Measurements from ENCODE around the gene TIGD2.

- no peak for TF ChIP-seq NR2F2 (IDR thresholded peaks at IDR 0.05; ENCODE audit: borderline replicate concordance, low read depth)
- no peak for TF ChIP-seq RNF2 (conservative IDR thresholded peaks at IDR 0.05; ENCODE audit: low read depth)
- TF ChIP-seq, protein P1, sequence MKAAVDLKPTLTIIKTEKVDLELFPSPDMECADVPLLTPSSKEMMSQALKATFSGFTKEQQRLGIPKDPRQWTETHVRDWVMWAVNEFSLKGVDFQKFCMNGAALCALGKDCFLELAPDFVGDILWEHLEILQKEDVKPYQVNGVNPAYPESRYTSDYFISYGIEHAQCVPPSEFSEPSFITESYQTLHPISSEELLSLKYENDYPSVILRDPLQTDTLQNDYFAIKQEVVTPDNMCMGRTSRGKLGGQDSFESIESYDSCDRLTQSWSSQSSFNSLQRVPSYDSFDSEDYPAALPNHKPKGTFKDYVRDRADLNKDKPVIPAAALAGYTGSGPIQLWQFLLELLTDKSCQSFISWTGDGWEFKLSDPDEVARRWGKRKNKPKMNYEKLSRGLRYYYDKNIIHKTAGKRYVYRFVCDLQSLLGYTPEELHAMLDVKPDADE (CRISPR knock-in tag; IDR thresholded peaks at IDR 0.05) = no peak
- no peak for TF ChIP-seq PBX3 (CRISPR knock-in tag; IDR thresholded peaks at IDR 0.05; ENCODE audit: borderline replicate concordance)
Observed at GRCh38 chr4:89134775-89135319, 23.5 kb downstream of the TIGD2 start.

Measured in HepG2 (cell line).